ENCODE data around the gene UROS. TPM values are rescaled to one million over a fixed set of nuclear protein-coding genes. Genes with fewer than 3 reads are reported as not detected.
A peak's percentile ranks its signal among the peaks of the same experiment; 100 is the strongest.

Gene UROS
- total RNA-seq, 3 donors from 2014 or later, result 23.9 to 30.9 (median 27.5) TPM

DNA sequence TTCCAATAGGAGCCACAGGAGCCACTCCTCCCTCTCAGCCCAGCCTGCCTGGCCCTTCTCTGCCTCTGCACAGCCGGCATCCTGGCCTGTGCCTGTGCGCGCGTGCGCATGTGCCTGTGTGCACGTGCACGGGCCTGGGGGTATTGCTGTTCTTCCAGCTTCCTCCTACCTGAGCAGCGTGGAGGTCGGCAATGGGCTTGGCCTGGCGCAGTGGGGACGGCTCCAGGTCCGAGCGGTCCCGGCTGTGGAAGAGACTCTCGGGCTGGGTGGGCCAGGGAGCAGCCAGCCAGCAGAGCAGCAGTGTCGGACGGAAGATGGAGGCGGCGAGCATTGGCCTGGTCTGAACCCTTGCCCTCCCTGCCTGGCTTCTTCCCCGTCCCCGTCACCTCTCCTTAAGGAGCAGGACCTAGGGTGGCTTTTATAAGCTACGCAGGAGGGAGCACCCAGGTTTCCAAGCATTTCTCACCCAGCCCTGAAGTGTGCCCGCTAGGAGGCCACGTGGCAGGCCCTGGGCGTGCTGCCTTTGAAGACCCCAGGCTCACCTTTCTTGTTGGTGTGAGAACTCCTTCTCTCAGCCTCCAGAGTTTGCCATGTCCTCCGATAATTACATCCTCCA lies 47.5 kb downstream of the UROS start, which contains the start of gene MMP21:
Gene MMP21 (minus strand): TSS at position 331 of the 616 bp plus-strand sequence. CDS start 0 bp downstream, at position 331.
- TF ChIP-seq CTCF (IDR thresholded peaks at IDR 0.05), result no peak

DNA sequence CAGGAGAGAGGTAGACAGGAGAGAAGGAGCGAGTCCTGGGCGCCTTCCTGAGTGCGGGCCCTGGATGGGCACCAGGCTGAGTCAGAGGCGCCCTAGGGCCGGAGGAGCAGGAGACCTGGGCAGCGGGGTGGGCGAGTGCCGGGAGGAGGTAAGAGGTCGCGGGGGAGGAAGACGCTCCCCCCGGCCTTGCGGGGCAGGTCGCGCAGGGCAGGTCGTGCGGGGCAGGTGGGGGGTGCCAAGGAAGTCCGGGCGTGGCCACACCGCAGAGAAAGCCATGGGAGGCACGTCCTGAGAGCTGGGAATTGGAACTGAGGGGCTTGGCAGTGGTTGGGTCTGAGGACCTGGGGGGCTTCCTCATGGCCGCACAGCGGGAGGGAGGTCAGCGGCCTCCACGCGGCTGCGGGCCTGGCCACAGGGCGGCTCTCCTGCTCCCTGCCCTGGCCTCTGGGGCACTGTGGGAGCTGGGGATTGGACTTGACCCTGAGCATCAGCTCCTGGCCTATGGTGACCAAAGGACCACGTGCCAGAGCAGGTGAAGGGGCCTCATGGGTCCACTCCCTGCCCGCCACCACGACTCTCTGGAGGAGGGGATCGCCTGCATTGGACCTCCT lies 48.4 kb downstream of the UROS start:
- no peak for DNase-seq
- no peaks in the 10 kb centered on the region for H3K36me3 ChIP-seq (ENCODE audit: low read depth)
- intact Hi-C loops (cut with DNase I, micrococcal nuclease), result no loop called here
- no peaks in the 10 kb centered on the region for H3K9me3 ChIP-seq
- H3K4me1 ChIP-seq (ENCODE audit: low read depth), result no peaks in the 10 kb centered on the region
- ATAC-seq, result no peak
- no peak for TF ChIP-seq CTCF (IDR thresholded peaks at IDR 0.05)
- no peak overlapping the region for H3K4me3 ChIP-seq

More for the DNA sequence above, 47.5 kb downstream of the UROS start, which contains the start of gene MMP21:
- H3K4me3 ChIP-seq, result no peak within 1 kb of the TSS
- H3K9me3 ChIP-seq, result no peaks in the 10 kb centered on the region
- DNase-seq, result no peak
- intact Hi-C loops (cut with DNase I, micrococcal nuclease), result no loop called here
- ATAC-seq, result peak; percentile 13
- no peaks in the 10 kb centered on the region for H3K4me1 ChIP-seq (ENCODE audit: low read depth)
- H3K36me3 ChIP-seq (ENCODE audit: low read depth), result no peaks in the 10 kb centered on the region

DNA sequence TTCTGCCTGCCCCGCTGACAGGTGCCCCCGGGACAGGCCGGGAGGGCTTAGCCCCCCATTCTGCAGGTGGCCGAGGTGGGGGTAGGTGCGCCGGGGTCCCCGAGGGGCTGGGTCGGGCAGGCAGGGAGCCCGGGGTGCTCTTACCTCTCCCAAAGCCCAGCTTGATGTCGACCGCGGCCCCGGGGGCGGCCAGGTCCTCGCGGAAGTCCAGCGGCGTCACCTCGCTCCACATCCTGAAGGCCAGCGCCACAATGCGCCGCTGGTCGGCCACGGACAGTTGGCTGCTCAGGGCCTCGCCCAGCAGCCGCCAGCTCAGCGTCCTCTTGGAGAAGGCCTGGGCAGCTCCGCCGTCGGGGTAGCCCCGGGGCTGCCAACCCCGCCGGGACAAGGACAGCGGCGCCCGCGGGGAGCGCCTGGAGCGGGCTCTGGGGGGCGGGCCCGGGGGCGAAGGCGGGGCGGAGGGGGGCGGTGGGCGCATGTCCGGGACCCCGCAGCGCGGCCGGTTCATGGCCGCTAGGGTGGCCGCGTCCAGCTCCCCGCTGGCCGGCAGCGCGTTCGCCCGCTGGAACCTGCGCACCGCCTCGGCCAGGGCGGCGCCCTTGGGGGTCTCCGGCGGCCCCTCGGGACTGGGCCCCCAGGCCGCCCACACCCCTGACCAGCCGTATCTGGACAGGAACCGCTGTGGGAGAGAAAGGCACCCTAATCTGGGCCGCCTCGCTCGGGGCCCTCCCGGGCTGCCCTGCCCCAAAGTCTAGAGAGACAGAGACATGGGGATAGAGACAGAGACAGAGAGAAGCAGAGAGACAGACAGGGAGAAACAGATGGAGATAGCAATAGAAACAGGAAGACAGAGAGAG lies 49.1 kb downstream of the UROS start:
- TF ChIP-seq CTCF (IDR thresholded peaks at IDR 0.05), result no peak
- Histone ChIP-seq H3K36me3 (ENCODE audit: low read depth) (no peaks in the 10 kb centered on the region), H3K4me1 (ENCODE audit: low read depth) (no peaks in the 10 kb centered on the region), H3K4me3 (no peak overlapping the region), H3K9me3 (no peaks in the 10 kb centered on the region)
- DNase-seq (no peak), ATAC-seq (no peak)
- intact Hi-C loops (cut with DNase I, micrococcal nuclease), result no loop called here

- DNase-seq, result no peak
- no peak overlapping the region for H3K4me3 ChIP-seq
- no peaks in the 10 kb centered on the region for H3K4me1 ChIP-seq (ENCODE audit: low read depth)
- intact Hi-C loops (cut with DNase I, micrococcal nuclease), result no loop called here
- H3K9me3 ChIP-seq, result no peaks in the 10 kb centered on the region
- no peak for TF ChIP-seq CTCF (IDR thresholded peaks at IDR 0.05)
- no peaks in the 10 kb centered on the region for H3K36me3 ChIP-seq (ENCODE audit: low read depth)
- no peak for ATAC-seq
Measured at GRCh38 chr10:125772864-125773180, 50.2 kb downstream of the UROS start.

DNA sequence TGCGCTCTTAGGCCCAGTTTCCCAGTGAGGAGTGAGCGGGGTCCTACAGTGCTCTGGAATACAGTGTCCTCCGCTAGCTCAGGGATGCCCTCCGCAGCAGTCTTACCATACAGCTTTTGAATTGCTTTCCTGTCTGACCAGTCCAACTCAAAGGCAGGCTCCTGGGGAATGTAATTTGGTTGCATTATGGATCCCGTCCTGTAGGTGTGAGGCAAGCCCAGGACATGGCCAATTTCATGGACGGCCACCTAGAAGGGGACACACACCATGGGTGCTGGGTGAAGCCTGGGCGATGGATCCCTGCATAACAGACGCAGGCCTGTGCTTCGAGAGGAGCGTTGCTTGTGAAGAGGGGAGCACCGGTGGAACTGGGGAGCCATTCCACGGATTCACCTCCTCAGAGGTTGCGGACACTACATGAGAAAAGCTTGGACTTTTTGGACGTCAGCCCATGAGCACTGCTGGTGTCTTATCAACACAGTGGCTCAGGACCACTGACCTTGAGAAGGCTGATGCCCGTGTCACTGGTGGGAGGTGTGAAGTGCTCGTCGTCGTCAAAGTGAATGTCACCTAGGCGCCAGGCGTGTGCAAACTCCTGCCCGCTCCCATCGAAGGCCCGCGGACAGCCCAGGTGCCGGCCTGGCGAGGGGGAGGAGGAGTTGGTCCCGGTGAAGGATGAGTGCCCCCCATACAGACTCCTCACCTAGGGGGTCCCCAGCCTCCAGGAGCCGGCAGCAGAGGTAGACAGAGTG lies 50.8 kb downstream of the UROS start:
- H3K4me3 ChIP-seq, result no peak overlapping the region
- no peaks in the 10 kb centered on the region for H3K9me3 ChIP-seq
- DNase-seq, result no peak
- intact Hi-C loops (cut with DNase I, micrococcal nuclease), result no loop called here
- no peak for TF ChIP-seq CTCF (IDR thresholded peaks at IDR 0.05)
- ATAC-seq, result no peak
- H3K36me3 ChIP-seq (ENCODE audit: low read depth), result no peaks in the 10 kb centered on the region
- H3K4me1 ChIP-seq (ENCODE audit: low read depth), result no peaks in the 10 kb centered on the region

All from mucosa of descending colon (tissue), 3 donors.